ENCODE results near the gene DCP1A. TPM values are rescaled to one million over a fixed set of nuclear protein-coding genes. Genes with fewer than 3 reads are reported as not detected.

Gene DCP1A
- total RNA-seq, 3 donors from 2014 or later (not counting 1 experiment from before 2014, with no cell fraction given), result 36.5 to 48.9 (median 45.8) TPM

- 90% methylated on average over 14 of the region's 14 CpGs for WGBS (ENCODE audit: insufficient coverage)
- no peak overlapping the region for H3K27ac ChIP-seq (ENCODE audit: low read length)
- no peaks in the 10 kb centered on the region for H3K36me3 Mint-ChIP-seq
These were observed 104.2 kb downstream of the DCP1A start for GRCh38 chr3:53243165-53243564.

GRCh38 chr3:53242642-53243041 is 104.7 kb downstream of the DCP1A start:
- 97% methylated on average over 4 of the region's 4 CpGs for WGBS (ENCODE audit: insufficient coverage)
- Mint-ChIP-seq H3K36me3 (no peaks in the 10 kb centered on the region), H3K27me3 (ENCODE audit: low read depth in 2 of 2) (no peaks in the 10 kb centered on the region), H3K9me3 (no peaks in the 10 kb centered on the region), H3K4me3 (no peak overlapping the region), H3K27ac (peak overlapping the region in 1 of 2 donors; percentile 52), H3K4me1 (peaks cover 1 to 22% of the 10 kb centered on the region in 2 donors)
- no peaks in the 10 kb centered on the region for H3K4me1 ChIP-seq (ENCODE audit: control insufficient read depth, insufficient read depth, low read length)
- peaks cover 37% of the 10 kb centered on the region for H3K36me3 ChIP-seq (ENCODE audit: control insufficient read depth, insufficient read depth, low read length)
- H3K27me3 ChIP-seq (ENCODE audit: control insufficient read depth, insufficient read depth, low read length), result no peaks in the 10 kb centered on the region
- TF ChIP-seq CTCF (IDR thresholded peaks at IDR 0.05), result no peak
- ATAC-seq (no peak), DNase-seq (no peak)
- no peak overlapping the region for H3K4me3 ChIP-seq (ENCODE audit: low read length)
- H3K27ac ChIP-seq (ENCODE audit: low read length), result no peak overlapping the region
- intact Hi-C loops (cut with micrococcal nuclease), result no loop called here
- H3K9me3 ChIP-seq (ENCODE audit: control insufficient read depth, insufficient read depth, low read length), result no peaks in the 10 kb centered on the region

More at GRCh38 chr3:53243165-53243564, 104.2 kb downstream of the DCP1A start:
- intact Hi-C loops (cut with micrococcal nuclease), result no loop called here
- Histone ChIP-seq H3K4me3 (ENCODE audit: low read length) (no peak overlapping the region), H3K9me3 (ENCODE audit: control insufficient read depth, insufficient read depth, low read length) (no peaks in the 10 kb centered on the region), H3K27me3 (ENCODE audit: control insufficient read depth, insufficient read depth, low read length) (no peaks in the 10 kb centered on the region), H3K36me3 (ENCODE audit: control insufficient read depth, insufficient read depth, low read length) (peaks cover 37% of the 10 kb centered on the region), H3K4me1 (ENCODE audit: control insufficient read depth, insufficient read depth, low read length) (peaks cover 2% of the 10 kb centered on the region)
- DNase-seq (no peak), ATAC-seq (no peak)
- no peak for TF ChIP-seq CTCF (IDR thresholded peaks at IDR 0.05)
- H3K27ac Mint-ChIP-seq, result no peak overlapping the region
- peaks cover 5 to 27% of the 10 kb centered on the region in 2 donors for H3K4me1 Mint-ChIP-seq
- H3K27me3 Mint-ChIP-seq (ENCODE audit: low read depth in 2 of 2), result no peaks in the 10 kb centered on the region
- no peaks in the 10 kb centered on the region for H3K9me3 Mint-ChIP-seq
- no peak overlapping the region for H3K4me3 Mint-ChIP-seq

- H3K27me3 Mint-ChIP-seq (ENCODE audit: low read depth in 2 of 2), result no peaks in the 10 kb centered on the region
These were observed 105.2 kb downstream of the DCP1A start for GRCh38 chr3:53242155-53242554.

More at GRCh38 chr3:53242155-53242554, 105.2 kb downstream of the DCP1A start:
- H3K9me3 ChIP-seq (ENCODE audit: control insufficient read depth, insufficient read depth, low read length), result no peaks in the 10 kb centered on the region
- Mint-ChIP-seq H3K27ac (peak overlapping the region in 1 of 2 donors; percentile 52), H3K36me3 (no peaks in the 10 kb centered on the region), H3K4me1 (peaks cover 0 to 20% of the 10 kb centered on the region in 2 donors), H3K9me3 (no peaks in the 10 kb centered on the region), H3K4me3 (no peak overlapping the region)
- no peak for ATAC-seq
- TF ChIP-seq CTCF (IDR thresholded peaks at IDR 0.05), result no peak
- no peak for DNase-seq
- H3K4me1 ChIP-seq (ENCODE audit: control insufficient read depth, insufficient read depth, low read length), result no peaks in the 10 kb centered on the region
- H3K4me3 ChIP-seq (ENCODE audit: low read length), result no peak overlapping the region
- intact Hi-C loops (cut with micrococcal nuclease), result no loop called here
- no peak overlapping the region for H3K27ac ChIP-seq (ENCODE audit: low read length)
- WGBS (ENCODE audit: insufficient coverage), result 94% methylated on average over 7 of the region's 7 CpGs
- peaks cover 37% of the 10 kb centered on the region for H3K36me3 ChIP-seq (ENCODE audit: control insufficient read depth, insufficient read depth, low read length)
- no peaks in the 10 kb centered on the region for H3K27me3 ChIP-seq (ENCODE audit: control insufficient read depth, insufficient read depth, low read length)
